GM12878 (cell line): Measurements from ENCODE around the gene NSUN2. TPM values are rescaled to one million over a fixed set of nuclear protein-coding genes. Genes with fewer than 3 reads are reported as not detected.

ENCODE experiments used
- ATAC-seq: fragments of 200-7000 bp; cut with Tn5 transposase; 3 replicates; pipeline ENCODE4 v1.9.1; 2020; ENCODE audit warnings: mild to moderate bottlenecking, moderate library complexity
- BruUV-seq: library from RNA; stranded (reverse); fragments of 400-500 nt; replicated peaks from 2 replicates; lab custom pipeline; 2021; lab: Mats Ljungman, UMichigan
- CTCF ChIA-PET: fragments of 300-600 bp; sonication (Branson Sonifier 250); formaldehyde crosslinking; extraction: SDS; loops from one replicate; lab custom pipeline; 2021; ENCODE audit warnings: inconsistent platforms; lab: Yijun Ruan, JAX
- POLR2A ChIA-PET: fragments of 350-600 bp; formaldehyde crosslinking; extraction: SDS; loops from one replicate; lab custom pipeline; 2021; ENCODE audit warnings: inconsistent platforms; lab: Charles Lee
- RAD21 ChIA-PET: fragments of 300-600 bp; sonication (Branson Sonifier 250); formaldehyde crosslinking; loops from one replicate; lab custom pipeline; 2023; ENCODE audit warnings: antibody characterized with exemption; ENCODE audit not compliant: unreplicated experiment; lab: Charles Lee
- SMC1A ChIA-PET: fragments of 300-600 bp; sonication (Branson Sonifier 250); formaldehyde crosslinking; loops from one replicate; lab custom pipeline; 2023; ENCODE audit not compliant: unreplicated experiment, uncharacterized antibody; lab: Charles Lee
- DNase-seq: peaks from one replicate; pipeline ENCODE4 v3.0.0-alpha.2; 2011; ENCODE audit warnings: low read depth, low spot score
- FAIRE-seq: peaks from 3 replicates; lab custom pipeline; 2011; peaks lifted over from hg19 to GRCh38; lab: Jason Lieb, UNC
- H2AFZ ChIP-seq: 2 replicates; pipeline ENCODE4 v1.6.0; 2011; ENCODE audit warnings: low read depth, low read length, control low read depth; ENCODE audit not compliant: control insufficient read depth
- H3K27ac ChIP-seq: 2 replicates; pipeline ENCODE4 v1.5.1; 2011; ENCODE audit warnings: control low read depth; ENCODE audit not compliant: control insufficient read depth, insufficient read depth
- H3K27me3 ChIP-seq, 2 experiments: replicated peaks in 1 of 2; 2 replicates each; pipeline versions ENCODE4 v1.6.0 to v1.6.1; 2011; ENCODE audit warnings: low read length in 1 of 2; ENCODE audit not compliant: control insufficient read depth in 2 of 2, insufficient read depth in 2 of 2
- H3K36me3 ChIP-seq, 2 experiments: 2 replicates each; pipeline ENCODE4 v1.5.1; 2011; ENCODE audit warnings: low read length in 1 of 2; ENCODE audit not compliant: control insufficient read depth in 2 of 2, insufficient read depth in 2 of 2
- H3K4me1 ChIP-seq: 2 replicates; pipeline ENCODE4 v1.6.1; 2011; ENCODE audit warnings: mild to moderate bottlenecking, low read length, moderate library complexity, mixed read lengths; ENCODE audit not compliant: control insufficient read depth, insufficient read depth
- H3K4me2 ChIP-seq: 2 replicates; pipeline ENCODE4 v1.6.0; 2011; ENCODE audit warnings: control low read depth; ENCODE audit not compliant: control insufficient read depth, insufficient read depth
- H3K4me3 ChIP-seq: fragments of 200-600 bp; sonication (generic); 2 replicates; pipeline ENCODE4 v1.5.1; 2016
- H3K79me2 ChIP-seq: 2 replicates; pipeline ENCODE4 v1.6.0; 2011; ENCODE audit warnings: low read length; ENCODE audit not compliant: control insufficient read depth, insufficient read depth
- H3K9ac ChIP-seq: 2 replicates; pipeline ENCODE4 v1.8.0; 2011; ENCODE audit warnings: low read length, control low read depth, mixed read lengths; ENCODE audit not compliant: control insufficient read depth, insufficient read depth
- H3K9me3 ChIP-seq: replicated peaks from 3 replicates; pipeline ENCODE4 v1.5.1; 2011; ENCODE audit warnings: mild to moderate bottlenecking, low read length; ENCODE audit not compliant: control insufficient read depth, insufficient read depth
- H4K20me1 ChIP-seq: 2 replicates; pipeline ENCODE4 v1.6.0; 2011; ENCODE audit not compliant: control insufficient read depth, insufficient read depth
- CEBPB ChIP-seq, 2 experiments: fragments of 150-350 bp in 1 of 2; IDR thresholded peaks; 2 replicates each; pipeline ENCODE4 v1.6.1; 2012 to 2014; ENCODE audit warnings: low read depth in 2 of 2, low read length in 2 of 2, borderline replicate concordance in 1 of 2, inconsistent platforms in 1 of 2
- EGR1 ChIP-seq, 2 experiments: IDR thresholded peaks; 1 replicate in 1 of 2; 2 replicates in 1 of 2; pipeline ENCODE4 v1.6.1; 2011 to 2012; ENCODE audit warnings: low read depth in 2 of 2, low read length in 2 of 2, borderline replicate concordance in 1 of 2, mild to moderate bottlenecking in 1 of 2, moderate library complexity in 1 of 2
- HCFC1 ChIP-seq: fragments of 150-350 bp; IDR thresholded peaks from 2 replicates; pipeline ENCODE4 v1.6.1; 2014; ENCODE audit warnings: low read length
- LARP7 ChIP-seq: fragments of 450-650 bp; IDR thresholded peaks from 2 replicates; pipeline ENCODE4 v1.6.1; 2017; ENCODE audit warnings: mild to moderate bottlenecking
- NFXL1 ChIP-seq: fragments of 450-650 bp; IDR thresholded peaks from 2 replicates; pipeline ENCODE4 v1.6.1; 2017; ENCODE audit warnings: antibody characterized with exemption, mild to moderate bottlenecking, borderline replicate concordance
- RFX5 ChIP-seq: IDR thresholded peaks from 2 replicates; pipeline ENCODE4 v1.6.1; 2011; ENCODE audit warnings: low read depth, low read length, improper control_type of control experiment
- STAT3 ChIP-seq: IDR thresholded peaks from 2 replicates; pipeline ENCODE4 v1.6.1; 2011; ENCODE audit warnings: low read depth, low read length, improper control_type of control experiment
- WGBS: methylation state at CpG from one replicate; pipeline ENCODE4 v1.1.6; 2016; ENCODE audit warnings: low lambda C conversion rate; ENCODE audit not compliant: insufficient replicate concordance, insufficient coverage; ENCODE audit errors: missing lambda C conversion rate; 5-methylcytosine and 5-hydroxymethylcytosine counted together
- in situ Hi-C: fragments of 300-500 bp; cut with MboI; formaldehyde crosslinking; loops from 9 replicates; pipeline ENCODE4 v1.14.3; 2018; ENCODE audit warnings: mixed read lengths
- intact Hi-C: fragments of 100-400 bp; cut with micrococcal nuclease; formaldehyde crosslinking; loops from one replicate; pipeline ENCODE4 v1.14.2; 2022; ENCODE audit not compliant: unreplicated experiment
- polyA plus RNA-seq, 11 experiments: library from polyadenylated mRNA; depleted of rRNA in 4 of 11; unstranded in 6 of 11; stranded (reverse) in 5 of 11; fragments of >200 nt; fragmentation: Nextera tagmentation in 4 of 11; fragmentation: Illumina TruSeq in 1 of 11; extraction: Ambion mirVana in 4 of 11; extraction: Trizol in 1 of 11; gene quantifications; 1 replicate in 1 of 11; 2 replicates in 10 of 11; pipeline versions ENCODE4 v1.2.1 to v1.2.3, GENCODE V29; 2011 to 2016; ENCODE audit warnings: inconsistent platforms in 2 of 11, missing spikeins in 2 of 11, low read depth in 1 of 11
- total RNA-seq, 4 experiments: library from RNA; depleted of rRNA in 3 of 4; stranded (reverse); fragments of >200 nt in 3 of 4; fragmentation: Illumina TruSeq in 1 of 4; extraction: Trizol in 1 of 4; gene quantifications; 2 replicates each; pipeline versions ENCODE4 v1.2.1 to v1.2.3, GENCODE V29; 2013 to 2021
- TF ChIP-seq, protein P1 (sequence below): IDR thresholded peaks from 2 replicates; pipeline ENCODE4 v1.6.1; 2012; ENCODE audit warnings: mild to moderate bottlenecking, low read depth, low read length

Gene NSUN2
- total and polyA plus RNA-seq, 10 of the 15 experiments (the other 5 are each of a cell fraction or from before 2014, with no cell fraction given): 8.0 to 112 (median 91.1) TPM

DNA sequence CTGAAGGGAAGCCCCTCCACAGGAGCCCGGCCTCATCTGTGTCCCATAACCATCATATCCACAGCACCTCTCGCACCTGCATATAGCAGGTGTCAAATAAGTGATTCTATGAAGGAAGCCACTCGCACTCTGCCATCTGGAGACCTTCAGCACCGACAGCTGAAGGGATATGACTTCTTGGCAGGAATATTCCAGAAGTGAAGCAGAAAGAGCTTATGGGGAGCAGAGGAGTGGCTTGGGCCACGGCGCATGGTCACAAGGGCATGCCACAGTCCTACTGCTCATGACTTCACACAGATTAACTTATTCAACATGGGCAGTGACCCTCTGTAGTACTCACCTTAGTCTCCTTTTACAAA is 80.9 kb downstream of the NSUN2 start:
- H3K4me2 ChIP-seq: no peak overlapping the region
- in situ Hi-C loops: no loop called here
- ATAC-seq (no peak), FAIRE-seq (no peak), DNase-seq (no peak)
- CTCF ChIA-PET: interaction anchor here (0.6 kb wide), 1 partner anchor 24 kb away, joined by 3 read pairs; no protein-coding TSS in a partner anchor
- peaks cover 0 to 2% of the 10 kb centered on the region in 2 experiments; a peak in 2 of 4 replicates for H3K27me3 ChIP-seq
- H2AFZ ChIP-seq: no peak overlapping the region
- SMC1A ChIA-PET: no interaction called here
- intact Hi-C loops: no loop called here
- POLR2A ChIA-PET: no interaction called here
- H3K4me1 ChIP-seq: no peaks in the 10 kb centered on the region
- H3K9me3 ChIP-seq: peaks cover 1% of the 10 kb centered on the region; the same call in 1 of the 3 replicates
- no TSS peak for BruUV-seq
- H4K20me1 ChIP-seq: no peaks in the 10 kb centered on the region
- no peak overlapping the region for H3K9ac ChIP-seq
- TF ChIP-seq EGR1 (IDR thresholded peaks at IDR 0.05; ENCODE audit: borderline replicate concordance in 1 of 2, low read depth in 2 of 2, low read length in 2 of 2) (no peak), RFX5 (no peak), CEBPB (IDR thresholded peaks at IDR 0.05; ENCODE audit: borderline replicate concordance in 1 of 2, low read depth in 2 of 2, low read length in 2 of 2) (no peak), NFXL1 (no peak), LARP7 (no peak)
- TF ChIP-seq, all 136 proteins: peak for 0
- Histone ChIP-seq H3K79me2 (no peaks in the 10 kb centered on the region), H3K27ac (no peak overlapping the region), H3K4me3 (no peak overlapping the region), H3K36me3 (no peaks in the 10 kb centered on the region)
- WGBS: 46% methylated on average over 6 of the region's 6 CpGs
- RAD21 ChIA-PET: no interaction called here

DNA sequence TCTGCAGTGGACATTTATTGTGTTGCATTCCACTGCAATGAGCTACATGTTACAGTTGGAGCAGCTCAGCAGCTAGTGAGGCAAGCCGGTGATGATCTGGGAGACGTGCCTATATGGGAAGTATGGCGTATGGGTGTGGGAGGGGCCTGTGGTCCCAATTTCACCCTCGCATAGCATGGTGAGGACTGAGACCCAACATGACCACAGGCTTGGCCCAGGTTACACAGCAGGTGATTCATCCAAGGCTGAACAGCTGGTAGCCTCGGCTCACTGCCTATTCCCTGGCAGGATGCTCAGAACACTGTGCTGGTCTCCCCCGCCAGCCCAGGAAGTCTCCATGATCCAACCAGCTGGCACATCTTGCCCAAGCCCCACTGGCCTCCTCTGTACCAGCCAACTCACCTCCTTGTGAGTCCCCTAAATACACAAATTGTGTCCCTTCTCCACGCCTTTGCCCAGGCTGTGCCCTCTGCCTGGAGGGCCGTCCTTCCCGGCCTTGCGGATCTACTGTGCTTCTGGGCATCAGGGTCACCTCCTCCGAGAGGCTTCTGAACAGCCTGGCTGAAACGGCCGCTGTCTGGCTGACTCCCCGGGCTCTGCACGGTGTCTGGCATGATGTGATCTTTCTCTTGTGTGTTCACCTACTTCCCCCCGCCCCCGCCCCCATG is 81.4 kb downstream of the NSUN2 start:
- Histone ChIP-seq H3K4me3 (no peak overlapping the region), H3K79me2 (no peaks in the 10 kb centered on the region), H3K27me3 (peaks cover 0 to 1% of the 10 kb centered on the region in 2 experiments; a peak in 1 of 4 replicates), H3K4me1 (no peaks in the 10 kb centered on the region), H4K20me1 (no peaks in the 10 kb centered on the region), H3K9ac (no peak overlapping the region), H3K4me2 (no peak overlapping the region), H3K9me3 (peaks cover 1% of the 10 kb centered on the region; the same call in 1 of the 3 replicates), H2AFZ (no peak overlapping the region), H3K36me3 (no peaks in the 10 kb centered on the region), H3K27ac (no peak overlapping the region)
- BruUV-seq: no TSS peak
- RAD21 ChIA-PET: no interaction called here
- POLR2A ChIA-PET: no interaction called here
- CTCF ChIA-PET: interaction anchor here (0.6 kb wide), 1 partner anchor 25 kb away, joined by 3 read pairs; no protein-coding TSS in a partner anchor
- SMC1A ChIA-PET: no interaction called here
- intact Hi-C loops (no loop called here), in situ Hi-C loops (no loop called here)
- TF ChIP-seq HCFC1 (no peak), LARP7 (no peak), STAT3 (no peak)
- TF ChIP-seq, protein P1, sequence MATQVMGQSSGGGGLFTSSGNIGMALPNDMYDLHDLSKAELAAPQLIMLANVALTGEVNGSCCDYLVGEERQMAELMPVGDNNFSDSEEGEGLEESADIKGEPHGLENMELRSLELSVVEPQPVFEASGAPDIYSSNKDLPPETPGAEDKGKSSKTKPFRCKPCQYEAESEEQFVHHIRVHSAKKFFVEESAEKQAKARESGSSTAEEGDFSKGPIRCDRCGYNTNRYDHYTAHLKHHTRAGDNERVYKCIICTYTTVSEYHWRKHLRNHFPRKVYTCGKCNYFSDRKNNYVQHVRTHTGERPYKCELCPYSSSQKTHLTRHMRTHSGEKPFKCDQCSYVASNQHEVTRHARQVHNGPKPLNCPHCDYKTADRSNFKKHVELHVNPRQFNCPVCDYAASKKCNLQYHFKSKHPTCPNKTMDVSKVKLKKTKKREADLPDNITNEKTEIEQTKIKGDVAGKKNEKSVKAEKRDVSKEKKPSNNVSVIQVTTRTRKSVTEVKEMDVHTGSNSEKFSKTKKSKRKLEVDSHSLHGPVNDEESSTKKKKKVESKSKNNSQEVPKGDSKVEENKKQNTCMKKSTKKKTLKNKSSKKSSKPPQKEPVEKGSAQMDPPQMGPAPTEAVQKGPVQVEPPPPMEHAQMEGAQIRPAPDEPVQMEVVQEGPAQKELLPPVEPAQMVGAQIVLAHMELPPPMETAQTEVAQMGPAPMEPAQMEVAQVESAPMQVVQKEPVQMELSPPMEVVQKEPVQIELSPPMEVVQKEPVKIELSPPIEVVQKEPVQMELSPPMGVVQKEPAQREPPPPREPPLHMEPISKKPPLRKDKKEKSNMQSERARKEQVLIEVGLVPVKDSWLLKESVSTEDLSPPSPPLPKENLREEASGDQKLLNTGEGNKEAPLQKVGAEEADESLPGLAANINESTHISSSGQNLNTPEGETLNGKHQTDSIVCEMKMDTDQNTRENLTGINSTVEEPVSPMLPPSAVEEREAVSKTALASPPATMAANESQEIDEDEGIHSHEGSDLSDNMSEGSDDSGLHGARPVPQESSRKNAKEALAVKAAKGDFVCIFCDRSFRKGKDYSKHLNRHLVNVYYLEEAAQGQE: no peak
- DNase-seq (no peak), FAIRE-seq (no peak), ATAC-seq (no peak)
- 51% methylated on average over 17 of the region's 17 CpGs for WGBS
